Upper lobe of left lung (tissue), 6 donors: ENCODE measurements around the gene CEACAM7. TPM values are rescaled to one million over a fixed set of nuclear protein-coding genes. Genes with fewer than 3 reads are reported as not detected.

ENCODE experiments used
- ATAC-seq, 2 donors: fragments of 200-7000 bp; cut with Tn5 transposase; one replicate each; pipeline ENCODE4 v1.9.1; 2022; ENCODE audit warnings: mild to moderate bottlenecking in 2 of 2, moderate library complexity in 2 of 2; ENCODE audit not compliant: low FRiP score in 2 of 2
- DNase-seq, 2 donors: peaks; one replicate each; pipeline ENCODE4 v3.0.0-alpha.2; 2019 to 2020
- H3K27ac ChIP-seq, 4 donors: fragments of 200-600 bp; sonication (generic); one replicate each; pipeline ENCODE4 v1.5.1; 2016 to 2019
- H3K27me3 ChIP-seq, 4 donors: fragments of 200-600 bp; sonication (generic); one replicate each; pipeline ENCODE4 v1.5.1; 2017 to 2019
- H3K36me3 ChIP-seq, 4 donors: fragments of 200-600 bp; sonication (generic); one replicate each; pipeline ENCODE4 v1.5.1; 2016 to 2019
- H3K4me1 ChIP-seq, 4 donors: fragments of 200-600 bp; sonication (generic); one replicate each; pipeline ENCODE4 v1.5.1; 2018 to 2019
- H3K4me3 ChIP-seq, 4 donors: fragments of 200-600 bp; sonication (generic); one replicate each; pipeline ENCODE4 v1.5.1; 2017 to 2019; ENCODE audit warnings: mild to moderate bottlenecking in 2 of 4, moderate library complexity in 1 of 4
- H3K9me3 ChIP-seq, 4 donors: fragments of 200-600 bp; sonication (generic); one replicate each; pipeline ENCODE4 v1.5.1; 2018 to 2019
- CTCF ChIP-seq, 6 experiments: fragments of 450-650 bp in 4 of 6; fragments of 200-600 bp in 2 of 6; sonication (generic) in 2 of 6; IDR thresholded peaks; one replicate each; pipeline ENCODE4 v1.5.1; 2016 to 2019; ENCODE audit warnings: antibody characterized with exemption in 6 of 6
- EP300 ChIP-seq, 4 donors: sonication (generic); formaldehyde crosslinking; IDR thresholded peaks; one replicate each; pipeline ENCODE4 v1.5.1; 2017; ENCODE audit warnings: antibody characterized with exemption in 4 of 4, control low read depth in 2 of 4
- POLR2A ChIP-seq, 4 donors: fragments of 450-650 bp; IDR thresholded peaks; one replicate each; pipeline ENCODE4 v1.5.1; 2016 to 2017; ENCODE audit warnings: antibody characterized with exemption in 4 of 4, mild to moderate bottlenecking in 2 of 4
- POLR2AphosphoS5 ChIP-seq, 2 donors: sonication (generic); formaldehyde crosslinking; IDR thresholded peaks; one replicate each; pipeline ENCODE4 v1.5.1; 2017; ENCODE audit warnings: antibody characterized with exemption in 2 of 2
- WGBS, 2 donors: methylation state at CpG; one replicate each; pipeline ENCODE4 v1.1.5; 2017 to 2018; 5-methylcytosine and 5-hydroxymethylcytosine counted together
- total RNA-seq, 6 donors: library from RNA; depleted of rRNA in 4 of 6; stranded (reverse); fragments of >200 nt in 4 of 6; gene quantifications; one replicate each; pipeline versions ENCODE4 v1.1.0 to v1.2.1, GENCODE V29; 2016 to 2021
- donor health status: DM: no; HTN: no; CAD: no; lungs with moderate emphysema.
- donor health status: DM: no; HTN: yes; CAD: no; lungs with severe emphysema.

Gene CEACAM7
- total RNA-seq, 6 donors from 2014 or later, result 0.23 to 0.30 (median 0.27) TPM; not detected in 3

DNA sequence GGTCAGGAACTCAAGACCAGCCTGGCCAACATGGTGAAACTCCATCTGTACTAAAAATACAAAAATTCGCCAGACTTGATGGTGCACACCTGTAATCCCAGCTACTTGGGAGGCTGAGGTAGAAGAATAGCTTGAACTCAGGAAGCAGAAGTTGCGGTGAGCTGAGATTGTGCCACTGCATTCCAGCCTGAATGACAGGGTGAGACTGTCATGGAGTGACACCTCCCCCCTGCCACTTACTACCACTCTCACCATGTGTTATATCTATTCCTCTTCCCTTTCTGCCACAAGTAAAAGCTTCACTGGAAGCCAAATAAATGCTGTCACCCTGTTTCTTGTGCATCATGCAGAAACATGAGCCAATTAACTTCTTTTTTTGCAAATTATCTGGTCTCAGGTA, 50.6 kb downstream of the CEACAM7 start:
- peak overlapping the region in 1 of 4 donors; percentile 63 for H3K27ac ChIP-seq
- ATAC-seq, result peak; percentile 55 to 63
- 36 to 52% methylated on average over 2 of the region's 2 CpGs for WGBS, 2 donors

DNA sequence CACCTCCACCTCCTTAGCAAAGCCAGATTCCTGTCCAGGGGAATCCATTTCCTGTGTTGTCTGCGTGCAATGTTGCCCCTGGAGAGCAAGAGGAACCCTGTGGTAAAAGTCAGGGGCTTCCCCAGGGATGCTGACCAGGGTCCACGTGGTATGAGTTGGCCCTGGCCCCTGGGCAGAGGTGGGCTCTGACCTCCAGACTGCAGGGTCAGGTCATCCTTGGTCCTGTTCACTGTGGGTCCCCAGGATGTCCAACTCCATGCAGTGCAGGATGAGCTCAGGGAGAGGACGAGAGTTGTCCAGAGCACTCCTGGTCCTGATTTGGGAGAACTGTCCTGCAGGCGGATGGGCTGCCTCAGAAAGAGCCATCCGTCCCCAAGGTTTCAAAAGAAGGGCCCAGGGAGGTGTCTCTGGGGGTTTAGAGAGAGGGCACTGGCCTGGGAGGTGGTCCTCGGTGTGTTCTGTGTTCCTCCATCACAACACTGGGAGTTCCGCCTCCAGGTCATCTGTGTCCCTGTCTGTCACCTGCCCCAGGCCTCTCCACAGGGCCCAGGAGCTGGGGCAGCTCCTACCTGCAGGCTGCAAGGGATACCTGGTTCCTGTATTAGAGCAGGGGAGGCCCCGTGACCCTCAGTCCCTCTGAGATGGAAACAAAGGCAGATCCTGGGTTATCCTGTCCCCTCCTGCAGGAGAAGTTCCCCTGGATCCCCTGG, 59.9 kb downstream of the CEACAM7 start:
- no peak for ATAC-seq
- H3K36me3 ChIP-seq, result no peaks in the 10 kb centered on the region
- WGBS, 2 donors, result 84 to 85% methylated on average over 5 to 7 of the region's 8 CpGs
- DNase-seq, result no peak
- peaks cover 0 to 8% (median 1%) of the 10 kb centered on the region in 4 donors for H3K4me1 ChIP-seq
- peaks cover 0 to 11% (median 1%) of the 10 kb centered on the region in 4 donors for H3K9me3 ChIP-seq
- H3K27me3 ChIP-seq, result no peaks in the 10 kb centered on the region
- no peak overlapping the region for H3K27ac ChIP-seq
- no peak for TF ChIP-seq CTCF (IDR thresholded peaks at IDR 0.05)
- TF ChIP-seq POLR2A (IDR thresholded peaks at IDR 0.05), result no peak
- no peak for TF ChIP-seq EP300 (IDR thresholded peaks at IDR 0.05)
- no peak for TF ChIP-seq POLR2AphosphoS5 (IDR thresholded peaks at IDR 0.05)
- no peak overlapping the region for H3K4me3 ChIP-seq

More for the DNA sequence above, 50.6 kb downstream of the CEACAM7 start:
- Histone ChIP-seq H3K36me3 (no peaks in the 10 kb centered on the region), H3K27me3 (no peaks in the 10 kb centered on the region), H3K4me3 (no peak overlapping the region), H3K4me1 (no peaks in the 10 kb centered on the region), H3K9me3 (no peaks in the 10 kb centered on the region)
- DNase-seq, result peak in 1 of 2 donors; percentile 69
- peak in 1 of 2 donors; percentile 34 for TF ChIP-seq POLR2AphosphoS5 (IDR thresholded peaks at IDR 0.05)
- TF ChIP-seq EP300 (IDR thresholded peaks at IDR 0.05), result no peak

GRCh38 chr19:41626877-41627276, 61.2 kb downstream of the CEACAM7 start, which contains the start of gene CEACAM4:
TSS of gene CEACAM4 (minus strand) at chr19:41627074. CDS start at chr19:41626963, 111 bp downstream.
- H3K36me3 ChIP-seq, result no peaks in the 10 kb centered on the region
- H3K27me3 ChIP-seq, result no peaks in the 10 kb centered on the region
- peak; percentile 55 to 79 for DNase-seq
- peak within 1 kb of the TSS; percentile 61 to 83 (median 74) for H3K27ac ChIP-seq
- H3K9me3 ChIP-seq, result peaks cover 0 to 11% (median 1%) of the 10 kb centered on the region in 4 donors
- 17 to 26% methylated on average over 6 of the region's 7 CpGs for WGBS, 2 donors
- H3K4me1 ChIP-seq, result peaks cover 0 to 8% (median 1%) of the 10 kb centered on the region in 4 donors
- peak within 1 kb of the TSS in 2 of 4 donors; percentile 35 to 42 for H3K4me3 ChIP-seq
- TF ChIP-seq EP300 (IDR thresholded peaks at IDR 0.05) (no peak), POLR2AphosphoS5 (IDR thresholded peaks at IDR 0.05) (peak; percentile 54 to 70), POLR2A (IDR thresholded peaks at IDR 0.05) (peak in 2 of 4 donors; percentile 39 to 87), CTCF (IDR thresholded peaks at IDR 0.05) (no peak)
- peak; percentile 76 to 80 for ATAC-seq

DNA sequence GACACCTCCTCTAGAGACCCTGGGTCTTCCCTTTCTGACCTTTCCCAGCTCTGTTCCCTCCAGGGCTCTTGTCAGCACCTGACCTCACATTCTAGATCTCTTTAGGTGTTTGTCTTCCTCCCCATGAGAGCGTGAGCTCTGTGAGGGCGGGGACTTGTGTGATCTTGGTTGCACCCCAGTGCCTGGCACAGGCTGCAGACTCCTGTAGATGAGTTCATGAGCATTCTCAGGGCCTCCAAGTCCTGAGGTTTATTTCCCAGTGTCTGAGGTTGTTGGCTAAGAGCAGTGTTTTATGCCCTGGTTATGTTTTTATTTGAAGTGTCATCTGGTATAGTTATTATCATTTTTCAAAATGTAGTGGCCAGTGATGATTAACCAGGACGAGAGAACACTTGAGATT, 61.8 kb downstream of the CEACAM7 start:
- Histone ChIP-seq H3K4me3 (peak overlapping the region in 2 of 4 donors; percentile 35 to 42), H3K36me3 (no peaks in the 10 kb centered on the region), H3K27ac (peak overlapping the region in 3 of 4 donors; percentile 61 to 83 (median 81)), H3K4me1 (peaks cover 0 to 8% (median 1%) of the 10 kb centered on the region in 4 donors), H3K27me3 (no peaks in the 10 kb centered on the region), H3K9me3 (peaks cover 0 to 11% (median 1%) of the 10 kb centered on the region in 4 donors)
- DNase-seq, result no peak
- 31 to 45% methylated on average over 3 of the region's 3 CpGs for WGBS, 2 donors
- no peak for TF ChIP-seq POLR2A (IDR thresholded peaks at IDR 0.05)
- no peak for TF ChIP-seq EP300 (IDR thresholded peaks at IDR 0.05)
- TF ChIP-seq CTCF (IDR thresholded peaks at IDR 0.05), result no peak
- TF ChIP-seq POLR2AphosphoS5 (IDR thresholded peaks at IDR 0.05), result no peak
- no peak for ATAC-seq

DNA sequence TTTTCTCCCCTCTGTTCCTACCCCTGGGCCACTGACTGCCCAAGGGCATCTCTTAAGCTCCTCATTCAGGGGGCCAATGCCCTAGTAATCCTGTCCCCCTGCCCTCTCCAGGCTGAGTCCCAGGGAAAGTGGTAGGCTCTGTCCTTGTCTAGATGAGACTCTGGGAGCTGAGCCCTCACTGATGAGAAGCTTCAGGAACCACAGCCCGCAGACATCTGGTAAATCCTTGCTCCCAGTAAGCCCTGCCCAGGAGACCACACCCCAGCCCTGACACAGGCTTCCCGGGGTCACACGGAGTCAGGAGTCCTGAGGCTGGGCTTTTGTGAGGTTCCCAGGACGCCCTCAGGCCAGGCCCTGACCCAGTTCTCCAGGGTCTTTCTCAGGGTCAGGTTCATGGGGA, 63.1 kb downstream of the CEACAM7 start:
- peak overlapping the region in 1 of 4 donors; percentile 42 for H3K4me3 ChIP-seq
- no peaks in the 10 kb centered on the region for H3K27me3 ChIP-seq
- H3K27ac ChIP-seq, result peak overlapping the region; percentile 11 to 83 (median 60)
- no peaks in the 10 kb centered on the region for H3K9me3 ChIP-seq
- DNase-seq (no peak), ATAC-seq (no peak)
- H3K4me1 ChIP-seq, result peaks cover 0 to 8% (median 3%) of the 10 kb centered on the region in 4 donors
- H3K36me3 ChIP-seq, result no peaks in the 10 kb centered on the region
- no peak for TF ChIP-seq CTCF (IDR thresholded peaks at IDR 0.05)
- 52% methylated on average over 4 of the region's 4 CpGs; no CpG with 5 or more reads in 1 of the 2 donors for WGBS, 2 donors
